ENCODE measurements around the gene ACTL8.

Gene ACTL8

DNA sequence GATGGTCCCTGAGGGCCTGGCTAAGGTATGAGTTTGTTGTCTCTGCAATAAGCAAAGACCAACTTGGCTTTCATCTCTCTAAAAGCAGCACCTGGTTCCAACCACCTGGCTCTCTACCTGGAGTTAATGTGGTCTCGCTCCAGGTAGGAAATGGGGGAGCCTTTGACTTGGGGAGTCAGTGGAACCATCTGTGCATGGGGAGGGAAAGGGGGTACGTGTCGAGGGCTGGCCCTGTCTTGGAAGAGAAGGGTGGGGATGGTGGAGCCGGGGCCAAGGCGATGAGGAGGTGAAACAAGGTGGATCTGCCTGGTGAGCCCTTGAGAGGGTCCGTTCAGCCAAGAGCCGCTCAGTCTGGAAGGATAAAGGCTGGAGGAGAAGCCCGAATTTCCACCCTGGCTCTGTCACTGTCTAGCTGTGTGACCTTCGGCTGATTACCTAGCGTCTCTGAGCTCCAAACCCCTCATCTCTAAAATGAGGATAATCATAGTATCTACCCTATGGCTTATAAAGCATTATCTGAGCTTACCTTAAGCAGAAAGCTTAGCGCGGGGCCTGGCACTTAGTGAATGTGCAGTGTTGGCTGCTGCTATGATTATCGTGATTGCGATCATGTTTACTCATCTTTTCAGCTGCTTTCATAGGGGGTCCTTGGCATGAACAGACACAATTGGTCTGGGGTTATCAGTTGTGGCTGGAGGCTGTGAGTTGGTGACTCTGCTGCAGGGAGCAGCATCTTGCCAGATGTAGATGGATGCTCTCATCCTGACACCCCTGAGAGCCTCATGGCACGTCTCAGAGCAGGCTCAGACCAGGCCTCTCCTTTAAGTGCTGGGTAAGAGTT lies 78.7 kb downstream of the ACTL8 start:
- Histone ChIP-seq H3K4me1 (ENCODE audit: control insufficient read depth, insufficient read depth, low read length, poor library complexity, severe bottlenecking) (no peaks in the 10 kb centered on the region), H3K9me3 (ENCODE audit: control insufficient read depth, low read length) (no peaks in the 10 kb centered on the region), H3K36me3 (ENCODE audit: control insufficient read depth, insufficient read depth, low read length) (no peaks in the 10 kb centered on the region), H3K27me3 (replicated peaks; ENCODE audit: control insufficient read depth, insufficient read depth, low read length, poor library complexity, severe bottlenecking) (no peaks in the 10 kb centered on the region), H3K4me3 (ENCODE audit: insufficient read depth, low read depth, low read length, poor library complexity, severe bottlenecking) (no peak overlapping the region), H3K27ac (ENCODE audit: insufficient read depth, low read length, poor library complexity, severe bottlenecking) (no peak overlapping the region)
- no peak for DNase-seq

- H3K36me3 ChIP-seq (ENCODE audit: control insufficient read depth, insufficient read depth, low read length): no peaks in the 10 kb centered on the region
- H3K27ac ChIP-seq (ENCODE audit: insufficient read depth, low read length, poor library complexity, severe bottlenecking): no peak overlapping the region
- no peak overlapping the region for H3K4me3 ChIP-seq (ENCODE audit: insufficient read depth, low read depth, low read length, poor library complexity, severe bottlenecking)
- DNase-seq: no peak
- no peaks in the 10 kb centered on the region for H3K27me3 ChIP-seq (replicated peaks; ENCODE audit: control insufficient read depth, insufficient read depth, low read length, poor library complexity, severe bottlenecking)
- no peaks in the 10 kb centered on the region for H3K9me3 ChIP-seq (ENCODE audit: control insufficient read depth, low read length)
- no peaks in the 10 kb centered on the region for H3K4me1 ChIP-seq (ENCODE audit: control insufficient read depth, insufficient read depth, low read length, poor library complexity, severe bottlenecking)
Observed at GRCh38 chr1:17834561-17835100, 79.5 kb downstream of the ACTL8 start.

GRCh38 chr1:17837233-17838030 lies 82.3 kb downstream of the ACTL8 start:
- no peak for DNase-seq
- no peaks in the 10 kb centered on the region for H3K27me3 ChIP-seq (replicated peaks; ENCODE audit: control insufficient read depth, insufficient read depth, low read length, poor library complexity, severe bottlenecking)
- no peak overlapping the region for H3K4me3 ChIP-seq (ENCODE audit: insufficient read depth, low read depth, low read length, poor library complexity, severe bottlenecking)
- H3K4me1 ChIP-seq (ENCODE audit: control insufficient read depth, insufficient read depth, low read length, poor library complexity, severe bottlenecking): no peaks in the 10 kb centered on the region
- H3K9me3 ChIP-seq (ENCODE audit: control insufficient read depth, low read length): no peaks in the 10 kb centered on the region
- no peak overlapping the region for H3K27ac ChIP-seq (ENCODE audit: insufficient read depth, low read length, poor library complexity, severe bottlenecking)
- no peaks in the 10 kb centered on the region for H3K36me3 ChIP-seq (ENCODE audit: control insufficient read depth, insufficient read depth, low read length)

DNA sequence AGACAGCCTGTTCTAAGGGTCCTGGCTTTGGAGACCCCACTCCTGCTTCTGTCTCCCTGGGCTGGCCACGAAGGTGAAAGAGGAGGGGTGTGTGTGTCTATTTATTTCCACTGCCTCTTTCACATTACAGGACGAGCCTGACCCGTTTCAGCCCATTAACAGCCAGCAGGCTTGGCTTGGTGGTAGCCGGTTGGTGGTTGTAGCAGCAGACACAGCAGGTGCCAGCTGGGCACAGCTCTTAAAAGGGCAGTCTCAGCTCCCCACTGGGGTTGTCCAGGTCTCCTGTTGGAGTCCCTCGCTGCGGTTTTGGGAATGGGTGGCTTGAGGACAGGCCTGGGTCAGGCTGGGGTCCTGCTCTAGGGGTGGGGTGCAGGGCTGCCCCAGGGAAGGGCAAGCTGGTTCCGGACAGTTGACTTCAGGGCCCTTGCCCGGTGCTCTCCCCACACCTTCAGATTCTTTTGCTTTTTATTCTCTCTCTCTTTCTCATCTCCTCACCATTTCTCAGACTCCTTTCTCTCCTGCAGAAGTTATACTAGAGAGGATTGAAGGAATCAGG lies 84.6 kb downstream of the ACTL8 start:
- H3K36me3 ChIP-seq (ENCODE audit: control insufficient read depth, insufficient read depth, low read length): no peaks in the 10 kb centered on the region
- H3K4me3 ChIP-seq (ENCODE audit: insufficient read depth, low read depth, low read length, poor library complexity, severe bottlenecking): no peak overlapping the region
- no peak for DNase-seq
- H3K9me3 ChIP-seq (ENCODE audit: control insufficient read depth, low read length): no peaks in the 10 kb centered on the region
- H3K27me3 ChIP-seq (replicated peaks; ENCODE audit: control insufficient read depth, insufficient read depth, low read length, poor library complexity, severe bottlenecking): no peaks in the 10 kb centered on the region
- H3K4me1 ChIP-seq (ENCODE audit: control insufficient read depth, insufficient read depth, low read length, poor library complexity, severe bottlenecking): no peaks in the 10 kb centered on the region
- no peak overlapping the region for H3K27ac ChIP-seq (ENCODE audit: insufficient read depth, low read length, poor library complexity, severe bottlenecking)

DNA sequence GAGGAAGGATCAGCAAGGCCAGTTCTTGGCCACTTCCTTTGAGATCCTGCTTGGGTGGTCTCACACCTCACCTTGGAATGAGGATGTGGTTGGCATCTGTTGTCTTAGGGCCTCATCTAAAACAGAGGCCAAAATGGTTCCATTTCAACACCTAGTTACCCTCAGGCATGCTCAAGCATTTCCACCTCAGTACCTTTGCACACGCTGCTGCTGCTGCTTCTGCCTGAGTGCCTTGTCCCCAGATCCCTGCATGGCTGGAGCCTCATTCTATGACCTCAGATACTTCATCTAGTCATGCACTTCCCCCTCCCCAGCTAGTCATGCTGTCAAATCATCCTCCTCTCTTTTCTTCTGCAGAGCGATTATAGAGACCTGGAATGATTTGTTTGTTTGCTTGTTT lies 86.8 kb downstream of the ACTL8 start:
- DNase-seq: no peak
- no peaks in the 10 kb centered on the region for H3K27me3 ChIP-seq (replicated peaks; ENCODE audit: control insufficient read depth, insufficient read depth, low read length, poor library complexity, severe bottlenecking)
- H3K36me3 ChIP-seq (ENCODE audit: control insufficient read depth, insufficient read depth, low read length): no peaks in the 10 kb centered on the region
- no peak overlapping the region for H3K27ac ChIP-seq (ENCODE audit: insufficient read depth, low read length, poor library complexity, severe bottlenecking)
- H3K9me3 ChIP-seq (ENCODE audit: control insufficient read depth, low read length): no peaks in the 10 kb centered on the region
- H3K4me1 ChIP-seq (ENCODE audit: control insufficient read depth, insufficient read depth, low read length, poor library complexity, severe bottlenecking): no peaks in the 10 kb centered on the region
- no peak overlapping the region for H3K4me3 ChIP-seq (ENCODE audit: insufficient read depth, low read depth, low read length, poor library complexity, severe bottlenecking)

DNA sequence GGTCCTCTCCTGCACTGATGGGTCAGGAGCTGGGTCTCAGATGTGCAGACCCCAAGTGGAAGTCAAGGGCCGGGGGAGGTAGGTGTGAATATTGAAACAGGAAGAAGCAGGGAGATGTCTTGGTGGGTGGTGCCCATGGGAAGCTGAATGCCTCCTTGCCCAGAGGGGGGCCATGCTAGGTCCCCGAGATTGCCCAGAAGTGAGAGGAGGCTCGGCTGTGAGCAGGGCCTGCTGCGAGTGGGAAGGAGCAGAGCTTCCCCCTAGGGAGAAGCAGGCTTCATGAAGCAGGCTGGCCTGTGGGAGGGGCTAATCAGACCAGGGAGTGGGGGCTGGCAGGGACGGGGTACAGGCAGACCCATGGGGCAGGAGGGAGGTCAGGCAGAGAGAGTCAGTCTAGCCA lies 87.6 kb downstream of the ACTL8 start:
- no peak overlapping the region for H3K4me3 ChIP-seq (ENCODE audit: insufficient read depth, low read depth, low read length, poor library complexity, severe bottlenecking)
- no peaks in the 10 kb centered on the region for H3K36me3 ChIP-seq (ENCODE audit: control insufficient read depth, insufficient read depth, low read length)
- no peak for DNase-seq
- H3K9me3 ChIP-seq (ENCODE audit: control insufficient read depth, low read length): no peaks in the 10 kb centered on the region
- H3K27ac ChIP-seq (ENCODE audit: insufficient read depth, low read length, poor library complexity, severe bottlenecking): no peak overlapping the region
- H3K27me3 ChIP-seq (replicated peaks; ENCODE audit: control insufficient read depth, insufficient read depth, low read length, poor library complexity, severe bottlenecking): no peaks in the 10 kb centered on the region
- no peaks in the 10 kb centered on the region for H3K4me1 ChIP-seq (ENCODE audit: control insufficient read depth, insufficient read depth, low read length, poor library complexity, severe bottlenecking)

GRCh38 chr1:17844185-17844826 lies 89.2 kb downstream of the ACTL8 start:
- H3K4me3 ChIP-seq (ENCODE audit: insufficient read depth, low read depth, low read length, poor library complexity, severe bottlenecking): no peak overlapping the region
- no peaks in the 10 kb centered on the region for H3K36me3 ChIP-seq (ENCODE audit: control insufficient read depth, insufficient read depth, low read length)
- DNase-seq: no peak
- H3K4me1 ChIP-seq (ENCODE audit: control insufficient read depth, insufficient read depth, low read length, poor library complexity, severe bottlenecking): no peaks in the 10 kb centered on the region
- no peaks in the 10 kb centered on the region for H3K9me3 ChIP-seq (ENCODE audit: control insufficient read depth, low read length)
- H3K27ac ChIP-seq (ENCODE audit: insufficient read depth, low read length, poor library complexity, severe bottlenecking): no peak overlapping the region
- no peaks in the 10 kb centered on the region for H3K27me3 ChIP-seq (replicated peaks; ENCODE audit: control insufficient read depth, insufficient read depth, low read length, poor library complexity, severe bottlenecking)

GRCh38 chr1:17845583-17845982 lies 90.5 kb downstream of the ACTL8 start:
- Histone ChIP-seq H3K27me3 (replicated peaks; ENCODE audit: control insufficient read depth, insufficient read depth, low read length, poor library complexity, severe bottlenecking) (no peaks in the 10 kb centered on the region), H3K4me3 (ENCODE audit: insufficient read depth, low read depth, low read length, poor library complexity, severe bottlenecking) (no peak overlapping the region), H3K9me3 (ENCODE audit: control insufficient read depth, low read length) (no peaks in the 10 kb centered on the region), H3K36me3 (ENCODE audit: control insufficient read depth, insufficient read depth, low read length) (no peaks in the 10 kb centered on the region), H3K4me1 (ENCODE audit: control insufficient read depth, insufficient read depth, low read length, poor library complexity, severe bottlenecking) (no peaks in the 10 kb centered on the region), H3K27ac (ENCODE audit: insufficient read depth, low read length, poor library complexity, severe bottlenecking) (no peak overlapping the region)
- DNase-seq: no peak

DNA sequence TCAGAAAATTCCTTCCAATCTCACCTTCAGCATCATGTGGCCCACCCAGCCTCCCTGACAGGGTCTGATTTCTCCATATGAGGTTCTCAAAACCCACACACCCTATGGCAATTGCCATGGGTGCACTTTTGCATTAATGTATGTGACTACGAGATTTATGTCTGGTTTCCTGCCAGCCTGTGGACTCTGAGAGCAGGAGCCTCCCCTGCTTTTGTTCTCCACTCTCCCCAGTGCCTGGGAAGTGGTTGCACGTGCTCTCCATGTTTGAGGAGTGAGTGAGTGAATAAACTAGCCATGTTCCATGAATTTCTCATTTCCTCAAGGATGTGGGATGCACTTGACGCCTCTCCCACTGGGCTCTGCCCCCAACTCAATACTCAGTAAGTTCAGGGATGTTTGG lies 91.2 kb downstream of the ACTL8 start:
- DNase-seq: no peak
- H3K36me3 ChIP-seq (ENCODE audit: control insufficient read depth, insufficient read depth, low read length): no peaks in the 10 kb centered on the region
- H3K27ac ChIP-seq (ENCODE audit: insufficient read depth, low read length, poor library complexity, severe bottlenecking): no peak overlapping the region
- H3K4me3 ChIP-seq (ENCODE audit: insufficient read depth, low read depth, low read length, poor library complexity, severe bottlenecking): no peak overlapping the region
- no peaks in the 10 kb centered on the region for H3K27me3 ChIP-seq (replicated peaks; ENCODE audit: control insufficient read depth, insufficient read depth, low read length, poor library complexity, severe bottlenecking)
- H3K4me1 ChIP-seq (ENCODE audit: control insufficient read depth, insufficient read depth, low read length, poor library complexity, severe bottlenecking): no peaks in the 10 kb centered on the region
- H3K9me3 ChIP-seq (ENCODE audit: control insufficient read depth, low read length): no peaks in the 10 kb centered on the region
